ENCODE measurements around the gene MAEA. TPM values are rescaled to one million over a fixed set of nuclear protein-coding genes. Genes with fewer than 3 reads are reported as not detected.

MAEA gene
- total and polyA plus RNA-seq, 9 of the 15 experiments (the other 6 are each of a cell fraction or from before 2014, with no cell fraction given) = 2.1 to 86.5 (median 45.0) TPM

GRCh38 chr4:1249731-1250526 lies 39.8 kb upstream of the MAEA start (continued):
- TF ChIP-seq BCLAF1 (IDR thresholded peaks at IDR 0.05; ENCODE audit: borderline replicate concordance in 1 of 2, control insufficient read depth in 1 of 2, low read depth in 2 of 2, low read length in 1 of 2) (no peak), ETV5 (CRISPR knock-in tag; IDR thresholded peaks at IDR 0.05; ENCODE audit: low read depth) (no peak), SMAD4 (CRISPR knock-in tag; conservative IDR thresholded peaks at IDR 0.05) (no peak), CTBP1 (IDR thresholded peaks at IDR 0.05; ENCODE audit: borderline replicate concordance) (no peak), COPS2 (conservative IDR thresholded peaks at IDR 0.05) (no peak), MYC (IDR thresholded peaks at IDR 0.05; ENCODE audit: low read depth, low read length) (no peak), MYC (CRISPR knock-in tag; IDR thresholded peaks at IDR 0.05; ENCODE audit: borderline replicate concordance, low read depth) (peak; percentile 40; the same call in 1 of the 2 replicates), ARID3B (CRISPR knock-in tag; IDR thresholded peaks at IDR 0.05; ENCODE audit: borderline replicate concordance) (no peak), ZNF766 (CRISPR knock-in tag; conservative IDR thresholded peaks at IDR 0.05) (no peak), ESRRB (CRISPR knock-in tag; IDR thresholded peaks at IDR 0.05; ENCODE audit: borderline replicate concordance) (no peak), FOXJ2 (tag; IDR thresholded peaks at IDR 0.05) (no peak), ZKSCAN1 (IDR thresholded peaks at IDR 0.05; ENCODE audit: low read depth, low read length) (no peak), SREBF2 (CRISPR knock-in tag; IDR thresholded peaks at IDR 0.05) (no peak), ZBTB49 (CRISPR knock-in tag; IDR thresholded peaks at IDR 0.05; ENCODE audit: borderline replicate concordance) (no peak), ZNF282 (CRISPR knock-in tag; IDR thresholded peaks at IDR 0.05) (0 out of 2 replicates have a peak, but pooled peaks have one; percentile 53), BCOR (IDR thresholded peaks at IDR 0.05) (no peak), TFAM (CRISPR knock-in tag; conservative IDR thresholded peaks at IDR 0.05) (no peak), TAL1 (IDR thresholded peaks at IDR 0.05) (no peak), THAP7 (CRISPR knock-in tag; IDR thresholded peaks at IDR 0.05) (no peak), EHMT2 (IDR thresholded peaks at IDR 0.05) (no peak), ZFX (CRISPR knock-in tag; IDR thresholded peaks at IDR 0.05) (peak; percentile 65)
